HEK293T (cell line): ENCODE data around the gene MARVELD1.

Experiments used
- ARNT ChIP-seq: fragments of 450-650 bp; IDR thresholded peaks from 2 replicates; pipeline ENCODE4 v1.6.1; 2017; ENCODE audit warnings: mild to moderate bottlenecking
- CTBP1 ChIP-seq: fragments of 450-650 bp; IDR thresholded peaks from 2 replicates; pipeline ENCODE4 v1.6.1; 2016; ENCODE audit warnings: borderline replicate concordance
- ELF4 ChIP-seq: fragments of 450-650 bp; IDR thresholded peaks from 2 replicates; pipeline ENCODE4 v1.6.1; 2017; ENCODE audit warnings: antibody characterized with exemption
- FOXA1 ChIP-seq: fragments of 450-650 bp; IDR thresholded peaks from 2 replicates; pipeline ENCODE4 v1.6.1; 2016; ENCODE audit warnings: mild to moderate bottlenecking
- FOXK2 ChIP-seq: fragments of 450-650 bp; IDR thresholded peaks from 2 replicates; pipeline ENCODE4 v1.6.1; 2016; ENCODE audit warnings: mild to moderate bottlenecking
- FOXM1 ChIP-seq: fragments of 450-650 bp; IDR thresholded peaks from 2 replicates; pipeline ENCODE4 v1.6.1; 2017; ENCODE audit warnings: mild to moderate bottlenecking, borderline replicate concordance
- HDGF ChIP-seq: fragments of 450-650 bp; IDR thresholded peaks from 2 replicates; pipeline ENCODE4 v1.6.1; 2017; ENCODE audit warnings: antibody characterized with exemption, borderline replicate concordance
- SP1 ChIP-seq: fragments of 450-650 bp; IDR thresholded peaks from 2 replicates; pipeline ENCODE4 v1.6.1; 2017
- SUZ12 ChIP-seq: fragments of 450-650 bp; IDR thresholded peaks from 2 replicates; pipeline ENCODE4 v1.6.1; 2016; ENCODE audit warnings: mild to moderate bottlenecking
- TARDBP ChIP-seq: fragments of 450-650 bp; IDR thresholded peaks from 2 replicates; pipeline ENCODE4 v1.6.1; 2016
- ZNF384 ChIP-seq: fragments of 450-650 bp; IDR thresholded peaks from 2 replicates; pipeline ENCODE4 v1.6.1; 2016

GRCh38 chr10:97708976-97709946, 4.3 kb upstream of the MARVELD1 start:
- TF ChIP-seq HDGF (no peak), FOXA1 (no peak), ARNT (no peak), FOXK2 (no peak), ELF4 (no peak), SP1 (no peak), TARDBP (no peak), ZNF384 (no peak), FOXM1 (no peak), SUZ12 (no peak), CTBP1 (no peak)
